Activated T-helper 1 cell treated with anti-CD3 and anti-CD28 coated beads, Interleukin-2, amount 50 U/mL, for 16 hours (primary cell): Measurements from ENCODE around the gene DACH1.

ENCODE experiments used
- DNase-seq, 2 donors: peaks; one replicate each; pipeline ENCODE4 v3.0.0-alpha.2; 2020; ENCODE audit warnings: low read depth in 1 of 2, low spot score in 1 of 2

DACH1 gene

DNA sequence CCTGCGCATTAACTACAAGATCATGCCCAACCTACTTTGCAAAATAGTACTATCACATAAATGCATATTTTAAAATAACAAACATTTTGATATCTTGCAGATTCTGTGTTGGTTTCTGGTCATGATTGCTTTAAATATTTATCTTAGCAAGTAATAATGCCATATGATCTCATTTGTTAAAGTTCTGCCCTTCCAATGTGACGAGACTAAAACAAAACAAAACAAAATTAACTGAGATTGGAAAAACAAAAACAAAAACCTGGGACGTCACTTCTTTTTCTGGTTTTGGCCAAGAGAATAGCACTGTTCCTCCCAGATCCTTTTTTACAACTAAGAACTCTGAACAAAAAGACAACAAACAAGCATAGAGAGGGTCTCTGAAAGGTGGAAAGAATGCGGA, 436.3 kb downstream of the DACH1 start:
- no peak for DNase-seq

DNA sequence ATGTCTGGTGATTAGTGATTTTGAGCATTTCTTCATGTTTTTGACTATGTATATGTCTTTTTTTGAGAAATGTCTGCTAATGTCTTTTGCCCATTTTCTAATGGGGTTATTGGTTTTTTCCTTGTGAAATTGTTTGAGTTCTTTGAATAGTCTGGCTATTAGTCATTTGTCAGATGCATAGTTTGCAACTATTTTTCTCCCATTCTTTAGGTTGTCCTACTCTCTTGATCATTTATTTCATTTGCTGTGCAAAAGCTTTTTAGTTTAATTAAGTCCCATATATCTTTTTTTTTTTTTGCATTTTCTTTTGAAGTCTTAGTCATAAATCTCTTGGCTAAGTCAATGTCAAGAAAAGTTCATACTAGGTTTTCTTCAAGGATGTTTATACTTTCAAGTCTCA, 449.8 kb downstream of the DACH1 start:
- DNase-seq: no peak

DNA sequence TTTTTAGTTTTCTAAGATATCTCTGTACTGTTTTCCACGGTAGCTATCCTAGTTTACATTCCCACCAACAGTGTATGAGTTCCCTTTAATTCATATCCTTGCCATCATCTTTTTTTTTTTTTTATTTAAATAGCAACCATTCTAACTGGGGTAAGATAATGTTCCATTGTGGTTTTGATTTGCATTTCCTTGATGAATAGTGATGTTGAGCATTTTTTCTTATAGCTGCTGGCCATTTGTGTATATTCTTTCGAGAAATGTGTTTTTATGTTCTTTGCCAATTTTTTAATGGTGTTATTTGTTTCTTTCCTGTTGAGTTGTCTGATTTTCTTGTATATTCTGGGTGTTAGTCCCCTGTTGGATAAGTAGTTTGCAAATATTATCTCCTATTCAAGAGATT, 454.8 kb downstream of the DACH1 start:
- DNase-seq: no peak

DNA sequence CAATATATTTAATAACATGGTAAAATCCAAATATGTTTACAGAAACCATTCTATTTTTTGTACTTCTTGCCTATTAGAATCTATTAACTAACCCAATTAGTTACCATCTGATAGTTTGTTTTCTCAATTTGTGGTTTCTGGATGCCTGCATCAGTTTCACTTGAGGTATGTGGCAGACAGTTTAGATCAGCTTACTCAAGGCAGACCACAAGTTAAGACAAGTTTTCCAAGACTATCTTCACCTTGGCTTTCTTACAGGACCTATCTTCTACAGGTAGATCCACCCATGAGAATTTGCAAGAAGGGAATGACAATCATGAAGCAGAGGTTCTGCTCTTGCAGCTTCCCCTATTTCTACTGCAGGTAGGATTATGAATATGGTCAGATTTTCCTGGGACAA, 458.6 kb downstream of the DACH1 start:
- DNase-seq: no peak

DNA sequence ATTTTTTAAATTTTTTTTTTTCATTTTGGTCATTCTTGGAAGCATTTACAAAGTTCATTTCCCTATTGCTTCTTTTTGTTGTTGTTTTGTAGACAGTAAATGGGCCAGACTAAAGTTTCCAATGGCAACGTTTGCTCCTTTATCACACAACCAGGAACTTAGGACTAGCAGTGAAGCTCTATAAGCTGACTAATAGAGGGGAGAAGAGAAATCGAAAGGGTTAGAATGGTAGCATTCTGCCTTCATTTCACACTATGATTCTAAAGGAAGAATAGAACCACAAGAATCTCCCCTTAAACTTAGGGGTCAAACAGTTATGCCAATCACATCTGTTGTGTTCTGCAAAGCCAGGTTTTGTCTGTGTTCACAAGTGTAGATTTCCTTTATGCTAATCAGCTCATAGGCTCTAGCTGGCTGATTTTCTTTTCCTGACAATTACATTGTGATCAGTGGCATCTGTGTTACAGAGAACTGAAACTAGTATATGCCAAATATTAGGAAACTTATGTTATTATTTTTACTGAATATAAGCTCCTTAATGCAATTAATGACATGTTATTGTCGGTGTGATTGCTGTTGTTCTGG, 467.3 kb downstream of the DACH1 start:
- DNase-seq: no peak

DNA sequence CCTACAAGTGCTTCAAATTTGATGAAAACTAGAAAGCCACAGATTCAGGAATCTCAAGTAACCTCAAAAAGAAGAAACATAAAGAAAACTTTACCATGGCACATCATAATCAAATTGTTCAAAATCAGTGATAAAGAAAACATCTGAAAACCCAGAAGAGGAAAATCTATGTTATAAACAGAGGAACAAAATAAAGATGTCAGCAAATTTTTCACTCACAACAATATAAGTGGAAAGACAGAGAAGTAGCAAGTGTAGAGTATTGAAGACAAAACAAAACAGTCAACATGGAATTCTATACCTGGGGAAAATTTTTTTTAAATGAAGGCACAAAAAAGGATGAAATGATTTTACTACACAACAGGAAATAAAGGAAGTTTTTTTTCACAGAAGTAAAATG, 470.9 kb downstream of the DACH1 start:
- no peak for DNase-seq

DNA sequence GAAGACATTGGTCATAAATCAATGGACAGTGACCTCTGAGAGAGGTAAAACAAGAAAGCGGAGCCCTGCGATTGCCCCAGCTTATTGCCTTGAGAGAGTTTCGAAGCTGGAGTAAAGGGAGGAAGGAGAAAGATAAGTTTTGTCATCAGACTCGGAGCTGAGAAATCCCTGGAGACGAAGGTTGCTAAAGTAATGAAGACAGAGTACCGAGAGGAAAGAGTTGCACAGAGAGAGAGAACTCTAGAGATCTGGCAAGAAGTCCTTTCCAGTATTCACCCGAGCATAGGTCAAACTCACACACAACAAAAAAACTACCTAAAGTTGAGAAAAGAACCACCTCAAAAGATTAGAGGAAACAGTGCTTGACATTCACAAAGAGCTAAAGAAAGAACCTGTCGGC, 472.0 kb downstream of the DACH1 start:
- no peak for DNase-seq

DNA sequence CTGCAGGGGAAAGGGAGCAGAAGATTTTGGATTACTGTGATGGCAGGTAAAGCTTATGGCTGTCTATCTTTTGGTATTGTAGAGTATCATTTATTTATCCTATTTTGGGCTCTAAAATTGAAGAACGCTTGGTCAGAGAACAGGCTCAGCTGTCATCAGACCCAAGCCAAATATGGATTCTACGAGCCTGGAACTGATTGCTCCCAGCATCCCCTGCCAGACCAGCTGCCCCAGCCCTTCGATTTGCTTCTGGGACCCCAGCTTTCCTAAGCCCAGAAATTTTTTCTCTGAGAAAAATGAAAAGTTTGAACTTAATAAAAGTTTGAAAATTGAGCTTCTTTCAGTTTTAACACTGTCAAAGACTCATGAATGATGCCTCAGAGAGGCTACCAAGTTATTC, 472.8 kb downstream of the DACH1 start:
- DNase-seq: no peak
